Kidney epithelial cell (primary cell): ENCODE results near the gene KCNIP1. TPM values are rescaled to one million over a fixed set of nuclear protein-coding genes. Genes with fewer than 3 reads are reported as not detected.

Experiments used
- DNase-seq: peaks from one replicate; pipeline ENCODE4 v3.0.0-alpha.2; 2010; ENCODE audit warnings: low read depth
- H3K27me3 ChIP-seq: 2 replicates; pipeline ENCODE4 v1.6.0; 2011; ENCODE audit warnings: low read length; ENCODE audit not compliant: control insufficient read depth, insufficient read depth
- H3K36me3 ChIP-seq: 2 replicates; pipeline ENCODE4 v1.5.1; 2011; ENCODE audit warnings: low read length; ENCODE audit not compliant: control insufficient read depth, insufficient read depth
- H3K4me3 ChIP-seq: 2 replicates; pipeline ENCODE4 v1.5.1; 2011; ENCODE audit warnings: low read depth, mild to moderate bottlenecking, control low read depth, low read length
- CTCF ChIP-seq: IDR thresholded peaks from 2 replicates; pipeline ENCODE4 v1.5.1; 2011; ENCODE audit warnings: mild to moderate bottlenecking, moderate library complexity, low read length, control low read depth, inconsistent platforms; ENCODE audit not compliant: insufficient read depth, poor library complexity, severe bottlenecking
- total RNA-seq: library from RNA; depleted of rRNA; stranded (reverse); fragments of >200 nt; gene quantifications from 2 replicates; pipeline ENCODE4 v1.2.3, GENCODE V29; 2015

The KCNIP1 gene
- total RNA-seq, 1 donor from 2014 or later, result 3.4 TPM

DNA sequence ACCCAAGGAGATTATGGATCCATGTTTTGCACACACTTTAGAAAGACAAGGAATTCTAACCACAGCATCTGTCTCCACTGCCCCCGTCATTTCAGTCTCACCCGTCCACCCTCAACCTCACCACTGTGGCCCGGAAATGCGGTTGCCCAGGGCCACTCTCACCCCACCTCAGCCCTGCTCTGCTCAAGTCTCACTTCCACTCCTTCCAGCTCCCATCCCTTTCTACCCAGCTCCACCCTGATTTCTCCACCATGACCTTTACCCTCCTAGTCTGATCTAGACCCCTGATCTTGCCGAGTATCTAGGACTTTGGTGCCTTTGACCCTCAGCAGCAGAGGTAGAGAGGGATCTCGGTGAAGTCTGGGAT, 7.2 kb upstream of the KCNIP1 start:
- DNase-seq, result no peak
- no peak overlapping the region for H3K4me3 ChIP-seq

DNA sequence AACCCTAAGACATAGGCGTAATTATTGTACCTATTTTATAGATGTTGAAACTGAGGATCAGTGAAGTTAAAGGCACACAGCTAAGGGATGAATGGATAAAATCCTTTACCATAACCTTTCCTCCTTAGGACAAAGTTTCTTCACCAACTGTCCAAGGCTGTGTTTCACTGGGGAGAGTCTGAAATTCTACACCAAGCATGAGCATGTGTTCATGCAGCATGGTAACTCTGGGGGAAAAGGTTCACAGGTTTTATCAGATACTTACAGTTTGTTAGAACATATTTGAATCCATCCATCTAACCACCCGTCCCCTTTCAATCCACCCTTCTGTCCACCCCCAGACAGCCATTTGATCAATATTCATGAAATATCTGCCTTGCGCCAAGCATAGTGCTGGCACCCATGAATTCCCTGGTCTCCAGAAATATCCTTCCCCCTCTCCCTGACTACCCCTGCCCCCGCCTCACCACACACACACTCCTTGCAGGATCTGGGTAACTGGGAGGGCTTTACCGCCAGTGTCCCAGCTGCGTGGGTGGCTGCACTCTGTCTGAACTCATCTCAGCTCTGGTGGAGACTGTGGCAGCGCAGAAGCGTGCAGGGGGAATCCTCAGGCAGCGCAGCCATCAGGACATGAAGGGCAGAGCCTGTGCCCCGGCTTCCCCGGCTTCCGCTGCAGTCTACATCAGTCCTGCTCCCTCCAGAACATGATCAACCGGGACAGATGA, 6.3 kb upstream of the KCNIP1 start:
- no peak for TF ChIP-seq CTCF
- Histone ChIP-seq H3K36me3 (no peaks in the 10 kb centered on the region), H3K4me3 (no peak overlapping the region), H3K27me3 (no peaks in the 10 kb centered on the region)
- DNase-seq, result no peak

More for the DNA sequence above, 7.2 kb upstream of the KCNIP1 start:
- H3K36me3 ChIP-seq, result no peaks in the 10 kb centered on the region
- no peak for TF ChIP-seq CTCF
- H3K27me3 ChIP-seq, result no peaks in the 10 kb centered on the region

DNA sequence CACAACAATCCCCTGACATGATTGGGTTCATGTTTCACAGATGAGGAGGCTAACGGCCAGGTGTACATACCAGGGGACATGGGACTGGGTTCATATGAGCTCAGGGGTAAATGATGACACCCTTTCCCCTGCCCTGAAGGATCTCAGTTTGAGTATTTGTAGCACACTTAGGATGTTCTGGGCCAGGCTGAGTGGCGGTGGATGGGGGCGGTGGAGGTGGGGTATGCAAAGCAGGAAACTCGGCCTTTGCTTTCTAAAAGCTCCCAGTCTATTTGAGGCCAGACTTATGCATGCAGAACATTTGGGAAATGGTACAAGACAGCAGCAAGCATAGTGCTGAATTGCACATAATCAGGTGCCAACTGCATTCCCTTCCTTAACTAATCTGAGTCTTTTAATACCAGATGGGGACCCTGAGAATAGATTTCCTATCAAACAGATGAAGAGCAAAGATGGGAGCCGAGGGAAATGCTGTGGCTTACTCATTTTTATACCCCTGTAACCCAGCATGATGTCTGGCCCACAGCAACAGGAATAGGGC, 4.9 kb upstream of the KCNIP1 start:
- TF ChIP-seq CTCF, result no peak
- Histone ChIP-seq H3K27me3 (no peaks in the 10 kb centered on the region), H3K4me3 (no peak overlapping the region), H3K36me3 (no peaks in the 10 kb centered on the region)
- DNase-seq, result no peak

GRCh38 chr5:170499621-170500020, 4.2 kb upstream of the KCNIP1 start:
- TF ChIP-seq CTCF, result no peak
- H3K4me3 ChIP-seq, result no peak overlapping the region
- H3K36me3 ChIP-seq, result no peaks in the 10 kb centered on the region
- DNase-seq, result no peak
- H3K27me3 ChIP-seq, result no peaks in the 10 kb centered on the region

DNA sequence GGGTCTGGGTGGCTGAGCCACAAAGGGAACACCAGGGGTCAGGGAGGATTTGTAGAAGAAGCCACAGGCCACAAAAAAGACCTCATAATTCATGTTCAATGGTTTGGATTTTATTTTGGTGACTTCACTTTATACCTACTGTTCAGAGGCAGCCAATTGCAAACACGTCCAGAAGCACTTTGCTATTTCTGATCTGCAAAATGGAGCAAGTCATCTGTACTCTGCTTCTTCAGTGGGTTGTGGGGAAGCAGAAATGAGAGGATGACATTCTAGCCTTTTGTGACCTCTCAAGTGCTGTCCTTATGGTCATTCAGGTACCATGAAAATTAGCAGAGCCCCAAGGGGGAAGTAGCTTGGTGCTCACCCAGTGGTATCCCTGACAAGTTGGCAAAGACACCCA, 2.5 kb upstream of the KCNIP1 start:
- no peak for TF ChIP-seq CTCF
- Histone ChIP-seq H3K36me3 (no peaks in the 10 kb centered on the region), H3K27me3 (no peaks in the 10 kb centered on the region), H3K4me3 (no peak overlapping the region)
- DNase-seq, result no peak

- H3K4me3 ChIP-seq, result no peak overlapping the region
- no peak for TF ChIP-seq CTCF
- no peaks in the 10 kb centered on the region for H3K27me3 ChIP-seq
- DNase-seq, result no peak
- no peaks in the 10 kb centered on the region for H3K36me3 ChIP-seq
These were observed 1.9 kb upstream of the KCNIP1 start for GRCh38 chr5:170501931-170502330.
